H1 (cell line): ENCODE results near the gene ZFYVE1. TPM values are rescaled to one million over a fixed set of nuclear protein-coding genes. Genes with fewer than 3 reads are reported as not detected.

ENCODE experiments used
- ASH2L ChIP-seq: fragments of 200-600, 300-600 bp; sonication (generic); IDR thresholded peaks from one replicate; pipeline ENCODE4 v1.7.1; 2017; ENCODE audit warnings: low read length
- NANOG ChIP-seq: IDR thresholded peaks from 2 replicates; pipeline ENCODE4 v1.6.1; 2011; ENCODE audit warnings: low read length, low read depth, mild to moderate bottlenecking, inconsistent platforms; ENCODE audit not compliant: insufficient read depth, poor library complexity, severe bottlenecking
- TCF12 ChIP-seq: IDR thresholded peaks from 2 replicates; pipeline ENCODE4 v1.6.1; 2011; ENCODE audit warnings: low read depth, mild to moderate bottlenecking, low read length
- polyA plus RNA-seq, 7 experiments: library from polyadenylated mRNA; depleted of rRNA in 3 of 7; stranded (reverse) in 5 of 7; unstranded in 2 of 7; fragments of >200 nt in 5 of 7; fragments of 200-250 nt in 2 of 7; gene quantifications; 1 replicate in 5 of 7; 2 replicates in 1 of 7; 4 replicates in 1 of 7; pipeline versions ENCODE4 v1.2.1 to v1.2.3, GENCODE V29; 2011 to 2013; ENCODE audit warnings: missing spikeins in 2 of 7, mixed read lengths in 2 of 7
- total RNA-seq: library from RNA; stranded (reverse); fragmentation: NEBNext Ultra II Directional; extraction: Animal tissue kit (Norgen Biotek cat#: 25700); gene quantifications from 2 replicates; pipeline ENCODE4 v1.2.1, GENCODE V29; 2021

ZFYVE1 gene
- total and polyA plus RNA-seq, 2 of the 8 experiments (the other 6 are each of a cell fraction or from before 2014, with no cell fraction given) = 9.8 to 12.5 TPM

DNA sequence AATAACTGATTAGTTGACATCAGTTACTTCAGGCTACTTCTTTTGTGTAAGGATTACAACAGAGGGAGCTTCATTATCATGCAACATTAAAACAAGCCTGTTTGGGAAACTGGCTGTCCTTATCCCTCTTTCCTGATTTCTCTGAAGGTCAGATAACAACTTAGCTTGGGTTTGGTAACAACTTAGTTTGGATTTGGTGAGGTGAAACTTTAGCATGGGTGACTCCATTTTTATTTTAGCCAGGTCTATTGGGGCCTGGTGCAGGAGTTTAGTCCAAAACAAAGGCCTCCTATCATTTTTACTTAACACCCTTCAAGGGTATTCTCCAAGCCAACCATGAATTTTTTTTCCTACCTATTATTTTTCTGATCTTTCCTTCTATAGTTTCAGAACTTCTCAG, 1.1 kb upstream of the ZFYVE1 start (continued):
- TF ChIP-seq TCF12 (no peak), ASH2L (no peak), NANOG (no peak)
- TF ChIP-seq, all 59 proteins: peak for 0
